Pancreas (tissue), 10 donors: ENCODE measurements around the gene CCNJL. TPM values are rescaled to one million over a fixed set of nuclear protein-coding genes. Genes with fewer than 3 reads are reported as not detected.
A peak's percentile ranks its signal among the peaks of the same experiment; 100 is the strongest.

Experiments
- ATAC-seq, 4 donors: fragments of 200-7000 bp; cut with Tn5 transposase; one replicate each; pipeline versions ENCODE4 v1.8.0 to v1.9.1; 2020; ENCODE audit warnings: mild to moderate bottlenecking in 4 of 4, moderate library complexity in 4 of 4
- DNase-seq, 6 donors: peaks; one replicate each; pipeline ENCODE4 v3.0.0-alpha.2; 2020
- FAIRE-seq: peaks from 2 replicates; lab custom pipeline; 2012; peaks lifted over from hg19 to GRCh38; lab: Jason Lieb, UNC
- H3K27ac ChIP-seq, 4 donors: fragments of 200-600 bp; sonication (generic); 1 replicate in 3 of 4; 2 replicates in 1 of 4; pipeline versions ENCODE4 v1.5.0 to v1.8.0; 2020
- H3K27me3 ChIP-seq, 4 donors: fragments of 200-600 bp; one replicate each; pipeline ENCODE4 v1.8.0; 2021
- H3K36me3 ChIP-seq, 3 donors: fragments of 200-600 bp; sonication (generic) in 1 of 3; one replicate each; pipeline versions ENCODE4 v1.5.0 to v1.8.0; 2020 to 2021
- H3K4me1 ChIP-seq, 3 donors: fragments of 200-600 bp; one replicate each; pipeline ENCODE4 v1.8.0; 2021
- H3K4me3 ChIP-seq, 4 donors: fragments of 200-600 bp; sonication (generic) in 2 of 4; one replicate each; pipeline versions ENCODE4 v1.5.0 to v1.8.0; 2020 to 2021
- H3K9me3 ChIP-seq, 4 donors: fragments of 200-600 bp; one replicate each; pipeline ENCODE4 v1.8.0; 2021
- CTCF ChIP-seq, 4 donors: fragments of 200-600 bp; sonication (generic) in 3 of 4; IDR thresholded peaks; one replicate each; pipeline versions ENCODE4 v1.5.0 to v1.8.0; 2021; ENCODE audit warnings: antibody characterized with exemption in 4 of 4
- WGBS, 2 donors: extraction: QIAGEN DNeasy Blood & Tissue Kit; methylation state at CpG; one replicate each; pipeline ENCODE4 v1.1.7; 2013; 5-methylcytosine and 5-hydroxymethylcytosine counted together
- intact Hi-C, 3 donors: fragments of 100-400 bp; cut with DNase I; formaldehyde crosslinking; loops; one replicate each; pipeline versions ENCODE4 v1.11.1 to v1.14.2; 2022
- polyA plus RNA-seq, 2 donors: library from polyadenylated mRNA; stranded (reverse); fragments of 200-250 nt; gene quantifications; one replicate each; pipeline ENCODE4 v1.2.3, GENCODE V29; 2013
- total RNA-seq, 6 donors: library from RNA; stranded (reverse); fragmentation: NEBNext Ultra II Directional in 4 of 6; extraction: Animal tissue kit (Norgen Biotek cat#: 25700) in 4 of 6; gene quantifications; one replicate each; pipeline versions ENCODE4 v1.2.1 to v1.2.4, GENCODE V29; 2021 to 2023
- donor health status: healthy with polysubstance abuse.
- donor health status: DM: no; HTN: no; CAD: no; lungs with moderate emphysema.
- donor health status: DM: no; HTN: no; CAD: no.
- donor health status: control.
- donor health status: control.
- donor health status: Bipolar disorder and iron deficiency.
- donor health status: DM: yes; HTN: yes; CAD: no.
- donor health status: DM: no; HTN: no; CAD: no.
- donor health status: DM: no; HTN: no; CAD: no.
- donor health status: DM: yes; HTN: yes; CAD: no.

CCNJL gene
- total and polyA plus RNA-seq, 8 donors: 0.06 to 0.58 (median 0.14) TPM

- H3K27ac ChIP-seq: no peak overlapping the region
- no peaks in the 10 kb centered on the region for H3K9me3 ChIP-seq
- H3K27me3 ChIP-seq: no peaks in the 10 kb centered on the region
- no peaks in the 10 kb centered on the region for H3K4me1 ChIP-seq
- 69 to 74% methylated on average over 6 of the region's 6 CpGs for WGBS, 2 donors
- TF ChIP-seq CTCF (IDR thresholded peaks at IDR 0.05): no peak
- DNase-seq (no peak), FAIRE-seq (no peak), ATAC-seq (no peak)
- no peaks in the 10 kb centered on the region for H3K36me3 ChIP-seq
- intact Hi-C loops: no loop called here
- no peak overlapping the region for H3K4me3 ChIP-seq
Observed at GRCh38 chr5:160327818-160328217, 15.5 kb upstream of the CCNJL start.

DNA sequence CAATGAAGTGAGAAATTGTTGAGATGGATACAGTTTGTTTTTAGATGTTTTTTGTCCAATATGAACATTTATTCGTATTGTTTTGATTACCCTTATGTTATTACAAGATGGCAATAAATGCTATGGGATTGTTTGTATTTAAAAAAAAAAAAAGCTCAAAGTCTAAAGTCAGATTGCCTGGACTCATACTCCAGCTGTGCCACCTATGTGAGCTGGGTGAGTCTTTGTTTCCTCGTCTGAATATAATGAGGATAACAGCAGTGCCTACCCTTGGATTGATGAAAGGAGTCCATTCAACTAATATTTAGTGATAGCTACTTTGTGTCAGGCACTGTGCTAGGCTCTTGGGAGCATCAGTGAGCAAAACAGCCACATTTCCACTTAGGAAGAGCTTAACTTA, 14.6 kb upstream of the CCNJL start:
- ATAC-seq (no peak), DNase-seq (no peak), FAIRE-seq (no peak)
- TF ChIP-seq CTCF (IDR thresholded peaks at IDR 0.05): no peak
- H3K36me3 ChIP-seq: no peaks in the 10 kb centered on the region
- no peaks in the 10 kb centered on the region for H3K4me1 ChIP-seq
- no peak overlapping the region for H3K4me3 ChIP-seq
- no peaks in the 10 kb centered on the region for H3K9me3 ChIP-seq
- 61 to 66% methylated on average over 2 of the region's 2 CpGs for WGBS, 2 donors
- H3K27ac ChIP-seq: no peak overlapping the region
- intact Hi-C loops: no loop called here
- H3K27me3 ChIP-seq: no peaks in the 10 kb centered on the region

DNA sequence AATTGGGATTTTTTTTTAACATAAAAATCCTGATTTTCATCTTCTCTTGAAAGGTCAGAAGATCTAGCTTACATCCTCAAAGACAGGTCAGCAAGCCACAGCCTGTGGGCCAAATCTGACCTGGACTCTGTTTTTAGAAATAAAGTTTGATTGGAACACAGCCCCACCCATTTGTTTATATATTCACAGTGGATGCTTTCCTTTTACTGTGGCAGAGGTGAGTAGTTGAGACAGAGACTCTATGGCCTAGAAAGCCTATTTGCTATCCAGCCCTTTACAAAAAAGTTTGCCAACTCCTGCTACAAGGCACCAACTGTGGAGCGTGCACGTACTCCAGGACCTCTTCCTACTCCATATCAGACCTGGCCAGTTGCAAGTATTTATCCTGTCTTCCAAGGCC, 13.4 kb upstream of the CCNJL start:
- Histone ChIP-seq H3K4me3 (no peak overlapping the region), H3K9me3 (no peaks in the 10 kb centered on the region), H3K4me1 (no peaks in the 10 kb centered on the region), H3K36me3 (no peaks in the 10 kb centered on the region), H3K27ac (no peak overlapping the region), H3K27me3 (no peaks in the 10 kb centered on the region)
- intact Hi-C loops: no loop called here
- 91 to 93% methylated on average over 2 of the region's 2 CpGs for WGBS, 2 donors
- ATAC-seq (no peak), FAIRE-seq (no peak), DNase-seq (no peak)
- TF ChIP-seq CTCF (IDR thresholded peaks at IDR 0.05): no peak

- 61 to 73% methylated on average over 2 of the region's 2 CpGs for WGBS, 2 donors
- H3K36me3 ChIP-seq: no peaks in the 10 kb centered on the region
- no peaks in the 10 kb centered on the region for H3K27me3 ChIP-seq
- DNase-seq: no peak
- intact Hi-C loops: no loop called here
- TF ChIP-seq CTCF (IDR thresholded peaks at IDR 0.05): no peak
- H3K4me3 ChIP-seq: no peak overlapping the region
- H3K4me1 ChIP-seq: no peaks in the 10 kb centered on the region
- H3K9me3 ChIP-seq: no peaks in the 10 kb centered on the region
- FAIRE-seq: no peak
- no peak overlapping the region for H3K27ac ChIP-seq
- ATAC-seq: no peak
Observed at GRCh38 chr5:160324886-160325285, 12.5 kb upstream of the CCNJL start.

DNA sequence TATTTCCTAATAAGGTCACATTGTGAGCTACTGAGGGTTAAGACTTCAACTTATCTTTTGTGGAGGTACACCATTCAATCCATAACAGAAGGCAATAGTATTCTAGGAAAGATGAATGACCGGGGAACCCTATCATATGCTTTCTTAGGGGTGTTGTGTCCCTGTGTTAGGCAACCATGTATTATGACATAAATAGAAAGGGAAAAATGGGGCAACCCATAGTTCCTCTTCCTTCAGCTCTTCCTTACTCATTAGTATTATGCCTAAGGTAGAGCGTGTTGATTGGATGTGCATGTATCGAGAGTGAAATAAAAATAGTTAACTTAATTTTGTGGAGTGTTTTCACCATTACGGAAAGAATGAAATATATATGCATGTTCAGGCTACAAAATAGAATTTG, 6.0 kb upstream of the CCNJL start:
- H3K36me3 ChIP-seq: no peaks in the 10 kb centered on the region
- peaks cover 0 to 3% (median 0%) of the 10 kb centered on the region in 3 donors for H3K4me1 ChIP-seq
- no peak for FAIRE-seq
- H3K4me3 ChIP-seq: no peak overlapping the region
- H3K27ac ChIP-seq: no peak overlapping the region
- H3K9me3 ChIP-seq: no peaks in the 10 kb centered on the region
- DNase-seq: no peak
- WGBS, 2 donors: 90 to 94% methylated on average over 4 of the region's 4 CpGs
- ATAC-seq: peak in 1 of 4 donors; percentile 23
- intact Hi-C loops: no loop called here
- H3K27me3 ChIP-seq: peaks cover 0 to 10% (median 2%) of the 10 kb centered on the region in 4 donors
- no peak for TF ChIP-seq CTCF (IDR thresholded peaks at IDR 0.05)
